ENCODE results near the gene ISG15. TPM values are rescaled to one million over a fixed set of nuclear protein-coding genes. Genes with fewer than 3 reads are reported as not detected.

Gene ISG15
- 73.4 and 111 TPM in 2 replicates for total RNA-seq
- polyA plus RNA-seq: 68.2 and 110 TPM in 2 replicates

GRCh38 chr1:1013105-1013921, at the start of gene ISG15:
Gene ISG15 (plus strand): TSS chr1:1013497. CDS start chr1:1013574, 77 bp downstream.
- H3K27ac ChIP-seq: peak within 1 kb of the TSS; percentile 71
- H3K27me3 ChIP-seq: no peaks in the 10 kb centered on the region
- no peaks in the 10 kb centered on the region for H3K9me3 ChIP-seq (ENCODE audit: low read depth)
- H3K4me3 ChIP-seq: peak within 1 kb of the TSS; percentile 17
- peak; percentile 88 to 90 for DNase-seq (ENCODE audit: low read depth in 1 of 2, low spot score in 1 of 2)
- TF ChIP-seq CTCF (IDR thresholded peaks at IDR 0.05; ENCODE audit: low read depth, low read length): no peak
- no peaks in the 10 kb centered on the region for H3K36me3 ChIP-seq
- H3K4me1 ChIP-seq (ENCODE audit: low read depth): peaks cover 3% of the 10 kb centered on the region

- H3K4me1 ChIP-seq (ENCODE audit: low read depth): no peaks in the 10 kb centered on the region
- H3K27ac ChIP-seq: no peak overlapping the region
- DNase-seq (ENCODE audit: low read depth in 1 of 2, low spot score in 1 of 2): no peak
- no peaks in the 10 kb centered on the region for H3K9me3 ChIP-seq (ENCODE audit: low read depth)
- peaks cover 42% of the 10 kb centered on the region for H3K27me3 ChIP-seq
- TF ChIP-seq CTCF (IDR thresholded peaks at IDR 0.05; ENCODE audit: low read depth, low read length): no peak
- no peaks in the 10 kb centered on the region for H3K36me3 ChIP-seq
- no peak overlapping the region for H3K4me3 ChIP-seq
Measured at GRCh38 chr1:963746-964525, 49.4 kb upstream of the ISG15 start.

GRCh38 chr1:964691-965525, 48.4 kb upstream of the ISG15 start:
- Histone ChIP-seq H3K9me3 (ENCODE audit: low read depth) (no peaks in the 10 kb centered on the region), H3K27ac (no peak overlapping the region), H3K27me3 (peaks cover 47% of the 10 kb centered on the region), H3K4me3 (no peak overlapping the region), H3K4me1 (ENCODE audit: low read depth) (no peaks in the 10 kb centered on the region), H3K36me3 (no peaks in the 10 kb centered on the region)
- no peak for DNase-seq (ENCODE audit: low read depth in 1 of 2, low spot score in 1 of 2)
- TF ChIP-seq CTCF (IDR thresholded peaks at IDR 0.05; ENCODE audit: low read depth, low read length): no peak

GRCh38 chr1:965526-966134, 47.7 kb upstream of the ISG15 start:
- no peak overlapping the region for H3K27ac ChIP-seq

More at GRCh38 chr1:965526-966134, 47.7 kb upstream of the ISG15 start:
- no peak for TF ChIP-seq CTCF (IDR thresholded peaks at IDR 0.05; ENCODE audit: low read depth, low read length)
- Histone ChIP-seq H3K4me3 (no peak overlapping the region), H3K27me3 (peaks cover 54% of the 10 kb centered on the region), H3K9me3 (ENCODE audit: low read depth) (no peaks in the 10 kb centered on the region), H3K4me1 (ENCODE audit: low read depth) (no peaks in the 10 kb centered on the region), H3K36me3 (no peaks in the 10 kb centered on the region)
- no peak for DNase-seq (ENCODE audit: low read depth in 1 of 2, low spot score in 1 of 2)
